HG02840 (cell line): Measurements from ENCODE around the gene PLCL1.
A peak's percentile ranks its signal among the peaks of the same experiment; 100 is the strongest.

ENCODE experiments used
- ATAC-seq: cut with Tn5 transposase; IDR thresholded peaks from one replicate; pipeline ENCODE4 v1.9.1; 2021; ENCODE audit warnings: mild to moderate bottlenecking, moderate library complexity, moderate number of reproducible peaks; ENCODE audit not compliant: unreplicated experiment, low FRiP score

PLCL1 gene

DNA sequence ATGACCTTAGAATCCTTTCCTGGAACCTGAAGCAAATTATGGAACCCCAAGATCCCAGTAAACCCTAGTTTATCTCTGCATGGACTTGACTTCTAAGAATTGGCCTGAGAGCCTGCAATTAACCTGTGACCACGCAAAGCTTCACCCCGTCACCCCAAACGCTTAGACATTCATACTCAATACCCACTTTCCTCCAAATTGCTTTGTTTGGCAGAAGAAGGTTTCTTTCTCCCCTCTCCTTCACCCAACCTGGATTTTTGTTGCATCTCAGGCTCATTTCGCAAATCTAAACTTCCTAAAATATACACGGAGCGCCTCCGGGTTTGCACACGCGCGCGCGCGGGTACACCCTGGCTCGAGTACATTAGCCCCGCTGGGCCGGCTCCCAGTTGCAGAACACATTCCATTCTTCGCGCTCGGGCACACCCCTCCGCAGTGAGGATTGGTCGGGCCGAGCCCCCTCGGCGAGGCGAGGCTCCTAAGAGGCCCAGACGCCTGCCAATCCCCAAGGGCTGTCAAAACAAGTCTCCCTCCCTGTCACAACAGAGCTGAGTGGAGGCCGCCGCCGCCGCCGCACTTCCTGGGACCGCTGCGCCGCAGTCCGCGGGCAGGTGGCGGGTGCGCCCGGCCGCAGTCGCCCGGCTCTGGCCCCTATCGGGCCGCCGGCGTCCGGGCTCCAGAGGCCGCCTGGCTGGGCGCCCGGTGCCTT, at the start of gene PLCL1:
Gene PLCL1 (plus strand): TSS at position 545 of the 709 bp plus-strand sequence.
- peak; percentile 100 for ATAC-seq

GRCh38 chr2:197759013-197759412, 45.4 kb upstream of the PLCL1 start:
- no peak for ATAC-seq

DNA sequence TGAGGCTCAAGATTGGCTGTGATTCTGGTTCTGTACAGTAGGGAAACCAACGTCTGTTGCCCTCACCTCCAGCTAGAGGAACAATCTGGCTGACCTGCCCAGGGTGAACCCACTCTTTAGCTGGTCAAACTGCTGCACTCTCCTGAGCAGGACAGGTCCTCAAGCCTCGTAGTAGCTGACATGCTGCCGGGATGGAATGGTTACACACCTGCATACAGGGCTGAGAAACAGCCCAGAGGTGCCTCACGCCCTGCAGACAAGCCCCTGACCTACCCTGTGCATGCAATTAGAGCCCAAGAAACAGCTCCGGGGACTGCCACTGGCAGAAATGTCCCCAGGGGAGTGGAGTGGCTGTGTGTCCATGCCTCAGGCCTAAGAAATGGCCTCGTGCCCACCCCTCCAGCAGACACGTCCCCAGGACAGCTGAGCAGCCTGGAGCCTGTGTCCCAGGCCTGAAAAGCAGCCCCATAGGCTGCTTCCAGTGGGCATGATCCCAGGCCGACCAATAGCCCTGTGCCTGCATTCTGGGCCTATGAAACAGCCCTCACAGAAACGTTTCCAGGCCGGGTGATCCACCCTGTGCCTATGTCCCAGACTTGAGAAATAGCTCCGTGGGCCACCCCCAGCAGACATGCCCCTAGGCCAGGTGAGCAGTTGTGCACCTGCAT, 44.6 kb upstream of the PLCL1 start:
- no peak for ATAC-seq

GRCh38 chr2:197760293-197760657, 44.1 kb upstream of the PLCL1 start:
- no peak for ATAC-seq

GRCh38 chr2:197777823-197778407, 26.5 kb upstream of the PLCL1 start:
- no peak for ATAC-seq

- ATAC-seq: no peak
Observed at GRCh38 chr2:197779261-197779660, 25.1 kb upstream of the PLCL1 start.

GRCh38 chr2:197782126-197782525, 22.3 kb upstream of the PLCL1 start:
- ATAC-seq: no peak

- ATAC-seq: no peak
Observed at GRCh38 chr2:197784956-197785941, 19.1 kb upstream of the PLCL1 start, which contains the start of gene BOLL. Gene BOLL (minus strand): TSS chr2:197785319. CDS start chr2:197781850, 3,469 bp downstream.

DNA sequence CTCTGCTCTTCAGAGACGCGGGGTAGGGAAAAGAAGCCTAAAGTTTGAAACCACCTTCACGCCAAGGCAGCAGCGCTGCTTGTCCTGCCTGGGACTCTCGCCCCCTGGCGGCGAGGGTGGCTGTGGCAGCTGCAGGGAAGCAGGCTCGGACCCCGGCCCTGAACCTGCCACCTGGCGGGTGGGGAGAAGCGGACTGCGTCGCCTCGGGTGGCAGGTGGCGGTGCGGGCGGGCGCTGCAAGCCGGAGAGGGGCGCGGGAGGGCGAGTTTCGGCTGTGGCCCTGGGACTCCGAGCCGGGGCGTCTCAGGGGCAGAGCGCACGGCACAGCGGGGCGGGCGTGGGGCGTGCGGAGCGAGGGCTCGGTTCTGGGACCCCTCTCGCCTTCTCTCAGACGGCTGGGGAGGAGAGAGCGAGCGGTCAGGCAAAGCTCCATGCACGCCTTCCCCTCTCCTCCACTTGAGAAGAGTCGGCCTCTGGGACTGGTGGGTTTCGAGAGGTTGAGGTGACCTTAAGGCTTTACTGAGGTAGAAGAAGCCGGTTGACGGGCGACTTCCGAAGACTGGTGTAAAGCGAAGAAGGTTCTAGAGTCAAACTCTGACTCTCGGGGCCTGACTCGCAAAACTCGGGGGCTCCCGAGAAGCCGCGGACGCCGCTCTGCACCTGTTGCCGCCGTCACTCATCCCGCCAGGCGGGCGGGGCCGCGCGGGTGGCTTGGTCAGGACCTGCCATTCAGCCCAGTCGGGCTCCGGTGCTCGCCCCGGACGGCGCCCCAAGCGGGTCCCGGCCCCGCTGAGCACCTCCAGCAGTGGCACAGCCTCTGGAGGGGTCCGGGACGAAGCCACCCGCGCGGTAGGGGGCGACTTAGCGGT, 18.1 kb upstream of the PLCL1 start:
- no peak for ATAC-seq

GRCh38 chr2:197793456-197793855, 10.9 kb upstream of the PLCL1 start:
- no peak for ATAC-seq

GRCh38 chr2:197795277-197795676, 9.1 kb upstream of the PLCL1 start:
- ATAC-seq: no peak

GRCh38 chr2:197798187-197798586, 6.2 kb upstream of the PLCL1 start:
- no peak for ATAC-seq

- ATAC-seq: no peak
Observed at GRCh38 chr2:197799068-197799467, 5.3 kb upstream of the PLCL1 start.

DNA sequence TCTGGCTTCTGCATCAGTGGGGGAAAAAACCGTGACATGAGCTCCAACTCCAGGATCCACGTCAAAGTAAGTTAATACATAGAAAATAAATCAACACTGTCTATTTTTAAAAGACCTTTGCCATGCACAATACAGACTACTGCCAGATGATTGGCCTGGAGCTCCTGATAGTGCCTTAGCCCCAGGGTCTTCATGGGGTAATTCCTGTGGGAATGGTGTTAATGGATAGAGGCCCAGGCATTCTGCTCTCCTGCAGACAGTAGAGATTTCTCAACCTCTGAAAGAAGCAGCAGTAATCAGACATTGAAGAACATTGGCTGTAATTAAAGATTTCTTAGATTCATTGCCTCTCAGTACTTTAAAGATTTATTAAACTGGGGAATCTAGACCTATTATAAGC, 4.3 kb upstream of the PLCL1 start:
- no peak for ATAC-seq

DNA sequence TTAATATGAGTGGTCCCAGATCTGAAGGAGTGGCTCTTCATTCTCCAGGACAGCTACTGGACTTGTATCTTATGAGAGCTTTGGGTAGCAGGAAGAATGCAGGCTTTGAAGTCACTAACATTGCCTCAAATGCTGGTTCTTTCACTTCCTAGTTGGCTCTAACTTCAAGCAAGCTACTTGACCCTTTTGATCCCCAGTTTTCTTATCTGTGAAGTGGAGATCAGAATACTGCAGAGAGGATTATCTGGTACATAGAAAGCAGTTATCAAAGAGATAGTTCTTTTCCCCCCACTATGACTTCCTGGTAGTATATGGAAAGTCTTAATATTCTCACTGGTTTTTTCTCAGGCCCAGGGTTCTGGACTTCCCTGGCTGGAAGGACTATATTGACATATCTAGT, 3.4 kb upstream of the PLCL1 start:
- ATAC-seq: no peak

GRCh38 chr2:197803033-197803444, 1.4 kb upstream of the PLCL1 start:
- no peak for ATAC-seq

GRCh38 chr2:197804758-197805714, 643 bp downstream of the PLCL1 start:
- peak; percentile 42 for ATAC-seq
